HepG2 (cell line): ENCODE data around the gene IGFBP6. TPM values are rescaled to one million over a fixed set of nuclear protein-coding genes. Genes with fewer than 3 reads are reported as not detected.

Experiments
- ASH2L ChIP-seq: fragments of 300-600, 200-600 bp; sonication (generic); IDR thresholded peaks from 2 replicates; pipeline ENCODE4 v1.7.0; 2017; ENCODE audit warnings: low read depth, mild to moderate bottlenecking, moderate library complexity, mixed read lengths, low read length; ENCODE audit not compliant: insufficient read length
- ATF7 ChIP-seq, 2 experiments: fragments of 450-650 bp in 1 of 2; sonication (generic) in 1 of 2; formaldehyde crosslinking in 1 of 2; IDR thresholded peaks; 2 replicates each; pipeline versions ENCODE4 v1.4.0 to v1.6.1; 2016 to 2020; ENCODE audit warnings: antibody characterized with exemption in 1 of 2, mild to moderate bottlenecking in 1 of 2, missing genetic modification reagents in 1 of 2
- CBFB ChIP-seq: sonication (generic); formaldehyde crosslinking; IDR thresholded peaks from 2 replicates; pipeline ENCODE4 v1.4.0; 2020; ENCODE audit warnings: missing genetic modification reagents
- PHF5A ChIP-seq: IDR thresholded peaks from one replicate; pipeline ENCODE4 v1.6.1; 2018; ENCODE audit warnings: low read depth, missing genetic modification reagents; ENCODE audit not compliant: unreplicated experiment
- PLRG1 ChIP-seq: fragments of 450-650 bp; conservative IDR thresholded peaks from 2 replicates; pipeline ENCODE4 v1.6.1; 2016
- RCOR2 ChIP-seq: IDR thresholded peaks from 2 replicates; pipeline ENCODE4 v1.6.1; 2016; ENCODE audit warnings: missing biosample characterization, missing genetic modification reagents
- SAFB2 ChIP-seq: sonication (generic); formaldehyde crosslinking; IDR thresholded peaks from 2 replicates; pipeline ENCODE4 v1.5.1; 2020; ENCODE audit warnings: missing genetic modification reagents, low read depth, mild to moderate bottlenecking, borderline replicate concordance
- SMAD1 ChIP-seq: sonication (generic); formaldehyde crosslinking; IDR thresholded peaks from 2 replicates; pipeline ENCODE4 v1.4.0; 2020; ENCODE audit warnings: missing genetic modification reagents, low read depth, mild to moderate bottlenecking, borderline replicate concordance
- SOX13 ChIP-seq, 3 experiments: fragments of 450-650 bp in 1 of 3; sonication (generic) in 1 of 3; formaldehyde crosslinking in 1 of 3; IDR thresholded peaks in 2 of 3; conservative IDR thresholded peaks in 1 of 3; 2 replicates each; pipeline versions ENCODE4 v1.5.0 to v1.6.1; 2016 to 2020; ENCODE audit warnings: antibody characterized with exemption in 1 of 3, mild to moderate bottlenecking in 1 of 3, missing compliant biosample characterization in 1 of 3, missing genetic modification reagents in 1 of 3, moderate library complexity in 1 of 3
- TRIM24 ChIP-seq: sonication (generic); formaldehyde crosslinking; IDR thresholded peaks from 2 replicates; pipeline ENCODE4 v1.8.0; 2022; ENCODE audit warnings: mild to moderate bottlenecking, missing genetic modification reagents
- ZFP37 ChIP-seq: sonication (generic); formaldehyde crosslinking; IDR thresholded peaks from 2 replicates; pipeline ENCODE4 v1.4.0; 2020; ENCODE audit warnings: missing genetic modification reagents, borderline replicate concordance
- ZFP62 ChIP-seq: sonication (generic); formaldehyde crosslinking; IDR thresholded peaks from 2 replicates; pipeline ENCODE4 v1.4.0; 2020; ENCODE audit warnings: missing genetic modification reagents
- ZNF282 ChIP-seq: fragments of 450-650 bp; IDR thresholded peaks from 2 replicates; pipeline ENCODE4 v1.6.1; 2018; ENCODE audit not compliant: partially characterized antibody
- ZNF44 ChIP-seq: sonication (generic); formaldehyde crosslinking; IDR thresholded peaks from 2 replicates; pipeline ENCODE4 v1.5.1; 2020; ENCODE audit warnings: mild to moderate bottlenecking, missing genetic modification reagents
- ZNF879 ChIP-seq: sonication (generic); formaldehyde crosslinking; IDR thresholded peaks from 2 replicates; pipeline ENCODE4 v1.8.1; 2023; ENCODE audit warnings: missing genetic modification reagents
- ZSCAN30 ChIP-seq: sonication (generic); formaldehyde crosslinking; IDR thresholded peaks from 2 replicates; pipeline ENCODE4 v1.5.0; 2020; ENCODE audit warnings: mild to moderate bottlenecking, missing genetic modification reagents
- ZSCAN9 ChIP-seq: IDR thresholded peaks from 2 replicates; pipeline ENCODE4 v1.6.1; 2016; ENCODE audit warnings: borderline replicate concordance
- polyA plus RNA-seq, 8 experiments: library from polyadenylated mRNA; depleted of rRNA in 3 of 8; stranded (reverse) in 7 of 8; unstranded in 1 of 8; fragments of >200 nt; fragmentation: Illumina TruSeq in 4 of 8; extraction: Trizol in 4 of 8; gene quantifications; 2 replicates each; pipeline versions ENCODE4 v1.2.1 to v1.2.3, GENCODE V29; 2011 to 2016; ENCODE audit warnings: low read depth in 4 of 8, missing spikeins in 1 of 8, mixed read lengths in 1 of 8; ENCODE audit not compliant: insufficient read depth in 1 of 8
- total RNA-seq, 5 experiments: library from RNA; depleted of rRNA; stranded (reverse); fragments of >200 nt; fragmentation: Illumina TruSeq; extraction: Trizol; gene quantifications; 2 replicates each; pipeline ENCODE4 v1.2.3, GENCODE V29; 2016; ENCODE audit warnings: low read depth in 1 of 5
- TF ChIP-seq, protein P1 (sequence below): IDR thresholded peaks from 2 replicates; pipeline ENCODE4 v1.4.0; 2020; ENCODE audit warnings: mild to moderate bottlenecking, missing genetic modification reagents
- TF ChIP-seq, protein P2 (sequence below): sonication (generic); formaldehyde crosslinking; IDR thresholded peaks from 2 replicates; pipeline ENCODE4 v1.8.0; 2022; ENCODE audit warnings: mild to moderate bottlenecking, missing genetic modification reagents, moderate library complexity
- TF ChIP-seq, protein P3 (sequence below): sonication (generic); formaldehyde crosslinking; IDR thresholded peaks from 2 replicates; pipeline ENCODE4 v1.4.0; 2020; ENCODE audit warnings: missing genetic modification reagents

The IGFBP6 gene
- total and polyA plus RNA-seq, 2 of the 13 experiments (the other 11 are each of a cell fraction or from before 2014, with no cell fraction given), result 3.9 to 25.2 TPM

DNA sequence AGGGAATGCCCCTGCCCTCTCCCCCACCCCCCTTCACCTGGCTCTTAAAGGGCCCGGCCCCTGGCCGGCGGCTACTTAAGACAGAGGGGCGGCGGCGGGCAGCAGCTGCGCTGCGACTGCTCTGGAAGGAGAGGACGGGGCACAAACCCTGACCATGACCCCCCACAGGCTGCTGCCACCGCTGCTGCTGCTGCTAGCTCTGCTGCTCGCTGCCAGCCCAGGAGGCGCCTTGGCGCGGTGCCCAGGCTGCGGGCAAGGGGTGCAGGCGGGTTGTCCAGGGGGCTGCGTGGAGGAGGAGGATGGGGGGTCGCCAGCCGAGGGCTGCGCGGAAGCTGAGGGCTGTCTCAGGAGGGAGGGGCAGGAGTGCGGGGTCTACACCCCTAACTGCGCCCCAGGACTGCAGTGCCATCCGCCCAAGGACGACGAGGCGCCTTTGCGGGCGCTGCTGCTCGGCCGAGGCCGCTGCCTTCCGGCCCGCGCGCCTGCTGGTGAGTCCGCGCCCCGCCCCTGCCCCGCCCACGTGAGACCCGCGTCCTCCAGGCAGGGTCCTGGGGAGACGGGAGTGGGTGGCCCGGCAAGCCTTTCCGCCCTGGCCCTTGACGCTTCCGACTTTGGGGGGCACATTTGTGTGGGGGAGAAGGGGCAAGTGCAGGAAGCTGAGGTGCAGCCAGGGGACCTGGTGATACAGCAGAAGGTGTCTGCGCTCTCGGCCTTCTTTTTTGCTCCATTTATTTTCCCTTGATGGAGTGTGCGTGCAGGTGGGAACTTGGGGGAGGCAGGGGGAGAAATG lies at the start of gene IGFBP6 (continued):
- TF ChIP-seq ZFP37 (CRISPR knock-in tag) (no peak), PHF5A (CRISPR knock-in tag) (no peak), ZSCAN9 (no peak), ZSCAN30 (CRISPR knock-in tag) (no peak), ZNF879 (CRISPR knock-in tag) (no peak), ASH2L (no peak), SOX13 (IDR thresholded peaks at IDR 0.05) (no peak), SOX13 (CRISPR knock-in tag; conservative IDR thresholded peaks at IDR 0.05 in 1 of 2, IDR thresholded peaks at IDR 0.05 in 1 of 2) (no peak), ZFP62 (CRISPR knock-in tag) (no peak), ZNF44 (CRISPR knock-in tag) (no peak), PLRG1 (no peak), RCOR2 (no peak), ZNF282 (no peak), SAFB2 (CRISPR knock-in tag) (peak; percentile 85; the same call in 1 of the 2 replicates), TRIM24 (CRISPR knock-in tag) (no peak), CBFB (CRISPR knock-in tag) (0 out of 2 replicates have a peak, but pooled peaks have one; percentile 2), SMAD1 (CRISPR knock-in tag) (0 out of 2 replicates have a peak, but pooled peaks have one; percentile 38), ATF7 (IDR thresholded peaks at IDR 0.05) (no peak), ATF7 (CRISPR knock-in tag; IDR thresholded peaks at IDR 0.05) (no peak)
- TF ChIP-seq, protein P1, sequence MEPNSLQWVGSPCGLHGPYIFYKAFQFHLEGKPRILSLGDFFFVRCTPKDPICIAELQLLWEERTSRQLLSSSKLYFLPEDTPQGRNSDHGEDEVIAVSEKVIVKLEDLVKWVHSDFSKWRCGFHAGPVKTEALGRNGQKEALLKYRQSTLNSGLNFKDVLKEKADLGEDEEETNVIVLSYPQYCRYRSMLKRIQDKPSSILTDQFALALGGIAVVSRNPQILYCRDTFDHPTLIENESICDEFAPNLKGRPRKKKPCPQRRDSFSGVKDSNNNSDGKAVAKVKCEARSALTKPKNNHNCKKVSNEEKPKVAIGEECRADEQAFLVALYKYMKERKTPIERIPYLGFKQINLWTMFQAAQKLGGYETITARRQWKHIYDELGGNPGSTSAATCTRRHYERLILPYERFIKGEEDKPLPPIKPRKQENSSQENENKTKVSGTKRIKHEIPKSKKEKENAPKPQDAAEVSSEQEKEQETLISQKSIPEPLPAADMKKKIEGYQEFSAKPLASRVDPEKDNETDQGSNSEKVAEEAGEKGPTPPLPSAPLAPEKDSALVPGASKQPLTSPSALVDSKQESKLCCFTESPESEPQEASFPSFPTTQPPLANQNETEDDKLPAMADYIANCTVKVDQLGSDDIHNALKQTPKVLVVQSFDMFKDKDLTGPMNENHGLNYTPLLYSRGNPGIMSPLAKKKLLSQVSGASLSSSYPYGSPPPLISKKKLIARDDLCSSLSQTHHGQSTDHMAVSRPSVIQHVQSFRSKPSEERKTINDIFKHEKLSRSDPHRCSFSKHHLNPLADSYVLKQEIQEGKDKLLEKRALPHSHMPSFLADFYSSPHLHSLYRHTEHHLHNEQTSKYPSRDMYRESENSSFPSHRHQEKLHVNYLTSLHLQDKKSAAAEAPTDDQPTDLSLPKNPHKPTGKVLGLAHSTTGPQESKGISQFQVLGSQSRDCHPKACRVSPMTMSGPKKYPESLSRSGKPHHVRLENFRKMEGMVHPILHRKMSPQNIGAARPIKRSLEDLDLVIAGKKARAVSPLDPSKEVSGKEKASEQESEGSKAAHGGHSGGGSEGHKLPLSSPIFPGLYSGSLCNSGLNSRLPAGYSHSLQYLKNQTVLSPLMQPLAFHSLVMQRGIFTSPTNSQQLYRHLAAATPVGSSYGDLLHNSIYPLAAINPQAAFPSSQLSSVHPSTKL, result peak; percentile 35; the same call in 1 of the 2 replicates
- TF ChIP-seq, protein P2, sequence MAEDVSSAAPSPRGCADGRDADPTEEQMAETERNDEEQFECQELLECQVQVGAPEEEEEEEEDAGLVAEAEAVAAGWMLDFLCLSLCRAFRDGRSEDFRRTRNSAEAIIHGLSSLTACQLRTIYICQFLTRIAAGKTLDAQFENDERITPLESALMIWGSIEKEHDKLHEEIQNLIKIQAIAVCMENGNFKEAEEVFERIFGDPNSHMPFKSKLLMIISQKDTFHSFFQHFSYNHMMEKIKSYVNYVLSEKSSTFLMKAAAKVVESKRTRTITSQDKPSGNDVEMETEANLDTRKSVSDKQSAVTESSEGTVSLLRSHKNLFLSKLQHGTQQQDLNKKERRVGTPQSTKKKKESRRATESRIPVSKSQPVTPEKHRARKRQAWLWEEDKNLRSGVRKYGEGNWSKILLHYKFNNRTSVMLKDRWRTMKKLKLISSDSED, result no peak
- TF ChIP-seq, protein P3, sequence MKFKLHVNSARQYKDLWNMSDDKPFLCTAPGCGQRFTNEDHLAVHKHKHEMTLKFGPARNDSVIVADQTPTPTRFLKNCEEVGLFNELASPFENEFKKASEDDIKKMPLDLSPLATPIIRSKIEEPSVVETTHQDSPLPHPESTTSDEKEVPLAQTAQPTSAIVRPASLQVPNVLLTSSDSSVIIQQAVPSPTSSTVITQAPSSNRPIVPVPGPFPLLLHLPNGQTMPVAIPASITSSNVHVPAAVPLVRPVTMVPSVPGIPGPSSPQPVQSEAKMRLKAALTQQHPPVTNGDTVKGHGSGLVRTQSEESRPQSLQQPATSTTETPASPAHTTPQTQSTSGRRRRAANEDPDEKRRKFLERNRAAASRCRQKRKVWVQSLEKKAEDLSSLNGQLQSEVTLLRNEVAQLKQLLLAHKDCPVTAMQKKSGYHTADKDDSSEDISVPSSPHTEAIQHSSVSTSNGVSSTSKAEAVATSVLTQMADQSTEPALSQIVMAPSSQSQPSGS (CRISPR knock-in tag), result no peak
